Activated CD8-positive, alpha-beta memory T cell treated with anti-CD3 and anti-CD28 coated beads, Interleukin-2, amount 50 U/mL, for 24 hours (primary cell): Measurements from ENCODE around the gene PAXX.
"Not testable (repeated sequence)": the region's sequence is repeated elsewhere in the genome, so short reads cannot be mapped to it uniquely, and the experiment has no call there.

ENCODE experiments used
- DNase-seq: peaks from one replicate; pipeline ENCODE4 v3.0.0-alpha.2; 2020; ENCODE audit errors: extremely low read depth

The PAXX gene

DNA sequence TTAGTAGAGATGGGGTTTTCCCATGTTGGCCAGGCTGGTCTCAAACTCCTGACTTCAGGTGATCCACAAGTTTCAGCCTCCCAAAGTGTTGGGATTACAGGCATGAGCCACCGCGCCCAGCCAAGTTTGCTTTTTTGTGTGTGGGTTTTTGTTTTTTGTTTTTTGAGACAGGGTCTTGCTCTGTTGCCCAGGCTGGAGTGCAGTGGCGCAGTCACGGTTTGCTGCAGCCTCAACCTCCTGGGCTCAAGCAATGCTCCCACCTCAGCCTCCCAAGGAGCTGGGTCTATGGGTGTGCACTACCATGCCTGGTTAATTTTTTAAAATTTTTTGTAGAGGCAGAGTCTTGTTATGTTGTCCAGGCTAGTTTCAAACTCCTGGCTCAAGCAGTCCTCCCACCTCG is 41.3 kb downstream of the PAXX start:
- not testable (repeated sequence) for DNase-seq

DNA sequence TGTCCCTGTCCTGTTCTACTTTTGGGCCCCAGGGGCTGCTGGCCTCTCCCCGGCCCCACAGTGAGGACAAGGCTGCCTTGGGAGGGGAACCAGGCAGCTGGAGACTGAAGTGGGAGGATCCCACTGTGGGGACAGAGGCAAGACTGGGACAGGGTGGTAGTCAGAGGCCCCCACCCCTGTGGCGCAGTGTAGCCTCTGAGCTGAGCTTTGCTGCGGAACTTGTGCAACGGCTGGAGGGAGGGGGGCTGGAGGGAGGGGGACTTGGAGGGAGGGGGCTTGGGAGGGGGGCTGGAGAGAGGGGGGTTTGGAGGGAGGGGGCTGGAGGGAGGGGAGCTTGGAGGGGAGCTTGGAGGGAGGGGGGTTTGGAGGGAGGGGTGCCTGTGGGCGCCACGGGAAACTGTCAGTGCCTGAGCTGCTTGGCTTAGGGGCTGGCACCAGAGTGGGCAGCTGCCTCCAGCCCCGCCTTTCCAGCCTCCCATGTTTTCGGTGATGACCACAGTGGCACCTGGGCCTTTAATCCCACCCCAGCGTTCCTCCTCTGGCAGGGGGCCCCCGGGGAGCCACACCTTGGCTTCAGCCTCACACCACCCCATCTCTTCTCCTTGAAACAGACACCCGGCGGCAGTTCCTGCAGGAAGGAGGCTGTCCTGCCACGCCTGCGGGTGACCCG is 42.0 kb downstream of the PAXX start:
- no peak for DNase-seq

DNA sequence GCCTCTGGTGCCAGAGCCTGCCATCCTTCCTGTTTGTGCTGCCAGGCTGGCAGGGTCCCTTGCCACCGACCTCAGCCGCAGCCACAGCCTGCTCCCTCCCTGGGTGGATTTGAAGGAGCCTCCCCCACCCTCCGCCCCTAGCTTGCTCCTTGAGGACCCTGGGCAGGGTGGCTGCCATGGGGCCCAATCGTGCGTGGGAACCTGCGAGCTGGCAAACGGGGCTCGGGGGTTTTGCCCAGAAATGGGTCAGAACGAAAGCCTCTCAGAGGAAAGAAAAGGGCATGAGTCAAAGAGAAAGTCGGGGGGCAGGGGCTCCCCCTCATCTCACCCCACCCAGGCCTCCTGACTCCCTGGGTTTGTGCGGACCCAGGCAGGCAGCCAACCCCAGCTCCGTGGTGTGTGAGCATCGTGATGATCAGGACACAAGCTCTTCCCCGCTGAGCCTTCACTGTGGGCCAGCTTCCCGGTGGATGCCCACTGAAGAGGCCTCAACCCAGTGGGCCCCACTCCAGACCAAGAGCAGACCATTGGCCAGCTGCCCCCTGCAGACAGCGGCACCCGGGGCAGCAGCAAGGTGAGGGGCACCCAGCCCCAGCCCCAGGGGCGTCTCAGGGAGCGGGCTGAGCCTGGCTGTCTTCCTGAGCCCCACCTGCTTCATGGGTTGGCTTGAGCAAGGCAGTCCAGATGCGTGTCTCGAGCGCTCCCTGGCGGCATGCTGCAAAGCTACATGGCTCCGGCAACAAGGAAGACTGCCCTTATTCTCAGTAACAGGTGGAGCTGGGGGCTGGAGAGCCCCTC is 42.7 kb downstream of the PAXX start:
- DNase-seq = peak; percentile 70

DNA sequence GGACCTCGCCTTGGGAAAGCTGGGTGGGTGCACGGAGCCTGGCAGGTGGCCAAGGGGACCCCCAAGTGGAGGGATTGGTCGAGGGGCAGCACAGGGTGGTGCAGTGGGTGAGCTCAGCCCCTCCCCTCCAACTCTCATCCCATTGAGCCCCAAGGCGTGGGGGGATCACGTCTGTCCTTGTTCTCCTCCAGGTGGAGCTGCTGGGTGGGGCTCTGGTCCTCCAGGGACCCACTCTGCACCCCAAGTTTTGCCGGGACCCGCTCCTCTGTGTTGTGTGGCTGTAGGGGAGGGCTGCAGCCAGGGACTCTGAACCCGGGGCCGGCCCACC is 43.2 kb downstream of the PAXX start:
- no peak for DNase-seq

DNA sequence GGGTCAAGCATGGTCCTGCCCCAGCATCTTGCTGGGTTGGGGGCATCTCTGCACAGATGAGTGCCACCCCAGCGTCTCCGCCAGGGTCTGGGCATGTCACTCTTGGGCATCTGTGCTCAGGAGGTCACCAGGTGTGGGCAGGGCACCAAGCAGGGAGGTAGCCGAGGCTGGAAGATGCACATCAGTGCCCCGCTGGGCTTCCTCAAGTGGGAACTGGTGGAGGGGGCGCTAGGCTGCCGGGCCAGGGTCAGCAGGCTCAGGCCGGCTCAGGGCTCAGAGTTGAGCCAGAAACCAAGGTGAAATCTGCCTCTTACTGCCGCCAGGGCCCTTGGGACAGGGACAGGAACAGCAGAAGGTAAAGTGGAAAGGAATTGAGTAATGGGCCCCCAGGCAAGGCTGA is 43.7 kb downstream of the PAXX start:
- no peak for DNase-seq

DNA sequence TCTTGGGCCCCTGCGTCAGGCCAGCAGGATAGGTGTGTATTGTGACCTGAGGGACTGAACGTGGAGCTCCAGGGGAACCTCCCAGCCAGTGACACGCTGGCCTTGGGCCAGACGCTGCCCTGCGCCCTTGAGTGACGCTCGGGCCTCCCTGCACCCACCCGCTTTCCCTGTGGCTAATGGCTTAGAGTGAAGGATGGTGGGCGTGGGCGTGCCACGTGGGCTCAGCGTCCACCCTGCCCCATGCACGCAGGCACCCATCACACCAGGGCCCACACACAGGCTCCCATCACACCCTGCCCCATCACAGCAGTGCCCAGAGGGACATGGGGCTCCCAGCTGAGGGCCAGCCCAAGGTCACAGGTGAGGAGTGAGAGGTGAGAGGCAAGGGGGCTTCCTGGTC is 44.8 kb downstream of the PAXX start:
- no peak for DNase-seq

DNA sequence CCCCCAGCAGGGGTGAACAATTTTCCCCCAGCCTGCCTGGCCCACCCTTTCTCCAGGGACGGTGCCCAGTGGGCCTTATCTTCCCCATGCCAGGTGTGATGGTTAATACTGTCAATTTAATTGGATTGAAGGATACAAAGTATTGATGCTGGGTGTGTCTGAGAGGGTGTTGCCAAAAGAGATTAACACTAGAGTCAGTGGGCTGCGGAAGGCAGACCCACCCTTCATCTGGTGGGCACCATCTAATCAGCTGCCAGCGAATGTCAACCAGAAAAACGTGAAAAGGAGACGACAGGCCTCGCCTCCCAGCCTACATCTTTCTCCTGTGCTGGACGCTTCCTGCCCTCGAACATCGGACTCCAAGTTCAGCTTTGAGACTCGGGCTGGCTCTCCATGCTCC is 45.3 kb downstream of the PAXX start:
- DNase-seq = no peak

DNA sequence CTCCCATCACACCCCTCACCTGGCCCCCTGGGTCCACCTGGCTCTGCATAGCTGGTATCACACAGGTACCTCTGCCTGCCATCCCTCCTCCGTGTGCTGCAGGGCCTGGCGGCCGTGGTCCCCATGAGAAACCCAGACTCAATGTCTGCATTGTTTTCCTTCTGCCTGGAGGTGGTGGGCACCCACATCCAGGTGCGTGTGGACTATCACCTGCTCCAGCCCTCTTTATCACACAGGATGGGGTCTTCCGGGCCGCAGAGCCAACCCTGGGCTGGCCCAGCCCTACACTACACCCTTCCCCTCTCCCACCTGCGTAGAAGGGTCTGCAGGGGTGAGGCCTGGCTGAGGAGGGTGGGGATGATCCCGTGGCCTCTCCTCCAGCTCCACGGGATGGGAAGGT is 46.7 kb downstream of the PAXX start:
- no peak for DNase-seq

DNA sequence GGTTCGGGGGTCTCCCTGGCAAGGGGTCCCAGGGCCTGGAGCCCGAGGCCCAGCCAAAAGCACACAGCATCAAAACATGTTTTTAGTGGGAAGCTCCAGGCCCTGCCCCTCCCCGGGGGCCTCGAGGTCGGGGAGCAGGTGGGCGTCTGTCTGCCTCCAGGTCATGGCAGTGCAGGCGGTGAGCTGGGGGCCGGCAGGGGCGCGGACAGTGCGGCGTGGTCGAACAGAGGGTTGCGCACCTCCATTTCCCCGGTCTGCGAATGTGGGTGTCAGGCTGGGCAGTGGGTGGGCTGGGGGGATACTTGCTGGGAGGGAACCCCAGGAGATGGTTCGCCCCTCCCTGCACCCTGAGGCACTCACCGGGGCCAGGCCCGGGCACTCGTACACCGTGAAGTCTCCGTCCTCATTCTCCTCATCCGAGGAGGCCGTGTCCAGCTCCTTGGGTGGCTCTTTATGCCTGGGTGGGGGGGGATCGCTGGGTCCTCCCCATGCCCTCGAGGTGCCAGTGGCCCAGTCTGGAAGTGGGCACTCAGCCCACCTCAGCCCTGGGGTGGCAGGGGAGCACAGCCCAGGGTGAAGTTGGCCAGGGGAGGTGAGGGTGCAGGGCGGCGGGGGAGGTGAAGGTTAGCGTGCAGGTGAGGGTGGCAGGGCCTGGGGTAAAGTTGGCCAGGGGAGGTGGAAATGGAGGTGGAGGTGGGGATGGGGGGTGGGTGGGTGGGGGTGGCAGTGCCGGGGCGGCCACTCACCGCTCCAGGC is 47.6 kb downstream of the PAXX start:
- DNase-seq = no peak

DNA sequence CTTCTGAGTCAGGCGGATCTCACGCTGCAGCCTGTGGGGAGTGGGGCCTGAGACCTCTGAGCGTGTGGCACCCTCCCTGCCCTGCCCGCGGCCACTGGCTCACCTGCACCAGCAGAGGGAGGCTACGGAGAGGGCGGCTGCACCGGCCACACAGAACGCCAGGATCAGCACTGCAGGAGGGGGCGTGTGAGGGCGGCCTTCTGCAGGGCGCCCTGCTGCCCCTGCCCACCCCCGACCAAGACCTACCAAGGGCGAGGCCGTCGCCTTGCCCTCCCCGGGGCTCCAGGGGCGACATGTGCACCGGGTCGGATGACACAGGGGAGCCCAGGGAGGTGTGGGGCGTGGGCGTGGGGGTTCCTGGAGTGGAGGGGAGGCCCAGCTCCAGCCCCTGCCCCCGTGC is 48.3 kb downstream of the PAXX start:
- no peak for DNase-seq

DNA sequence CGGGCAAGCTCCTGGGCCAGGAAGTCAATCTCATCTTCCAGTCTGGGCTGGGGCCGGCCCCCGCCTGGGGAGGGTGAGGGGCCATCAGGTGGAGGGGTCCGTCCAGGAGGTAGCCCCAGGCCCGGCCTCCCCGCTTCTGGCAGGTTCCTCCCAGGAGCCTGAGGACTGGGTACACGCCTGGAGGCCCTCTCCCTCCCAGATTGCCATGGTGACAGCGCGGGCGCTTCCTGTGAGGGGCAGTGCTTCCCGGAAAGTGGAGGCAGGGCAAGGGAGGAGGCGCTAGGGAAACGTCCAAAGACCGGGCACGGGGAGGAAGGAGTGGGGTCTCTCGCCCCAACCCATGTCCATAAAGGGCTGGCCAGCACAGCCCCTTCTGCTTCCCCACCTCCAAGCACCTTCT is 48.9 kb downstream of the PAXX start:
- DNase-seq = no peak

DNA sequence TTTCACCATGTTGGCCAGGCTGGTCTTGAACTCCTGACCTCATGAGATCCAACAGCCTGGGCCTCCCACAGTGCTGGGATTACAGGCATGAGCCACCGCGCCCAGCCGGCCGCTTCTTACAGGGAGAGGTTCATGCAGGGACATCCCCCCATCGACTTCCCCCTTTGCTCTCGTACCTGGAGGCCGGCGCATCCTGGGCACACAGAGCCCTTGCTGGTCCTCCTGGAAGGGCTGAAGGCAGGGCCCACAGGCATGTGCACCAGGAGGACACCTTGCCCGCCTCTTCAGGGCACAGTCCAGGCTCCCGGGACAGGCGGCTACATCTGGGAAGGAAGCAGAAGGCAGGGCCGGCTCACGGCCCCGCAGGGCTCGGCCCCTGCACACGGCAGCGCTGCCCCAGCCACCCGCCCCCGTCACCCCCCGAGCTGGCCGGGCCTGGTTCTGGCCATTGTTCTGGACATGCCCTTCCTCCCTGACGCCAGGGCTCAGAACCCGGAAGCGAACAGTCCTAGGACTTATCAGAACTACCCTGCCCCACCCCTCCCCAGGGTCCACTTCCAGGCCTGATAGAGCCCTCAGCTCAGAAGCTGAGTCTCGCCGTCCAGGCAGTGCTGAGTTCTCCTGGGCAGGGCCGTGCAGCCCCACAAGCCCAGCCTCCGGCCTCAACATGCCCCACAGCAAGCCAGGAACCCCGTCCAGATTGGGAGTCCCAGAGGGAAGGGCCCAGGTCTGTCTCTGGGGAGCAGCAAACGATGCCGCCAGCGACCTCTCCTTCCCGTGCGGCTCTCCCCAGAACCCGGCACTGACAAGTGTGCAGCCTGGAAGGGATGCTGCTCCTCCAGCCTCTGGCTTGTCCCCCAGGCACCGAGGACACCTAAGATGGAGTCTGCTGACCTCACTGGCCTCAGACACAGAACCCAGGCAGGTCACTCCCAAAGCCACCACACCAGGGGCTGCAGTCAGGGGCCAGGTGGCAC is 50.8 kb downstream of the PAXX start:
- DNase-seq = no peak
